Breast epithelium (tissue), 4 donors: ENCODE results near the gene TYRO3. TPM values are rescaled to one million over a fixed set of nuclear protein-coding genes. Genes with fewer than 3 reads are reported as not detected.
"Not testable (repeated sequence)": the region's sequence is repeated elsewhere in the genome, so short reads cannot be mapped to it uniquely, and the experiment has no call there.

Experiments
- DNase-seq, 2 donors: peaks; one replicate each; pipeline ENCODE4 v3.0.0-alpha.2; 2019; ENCODE audit warnings: low spot score in 2 of 2
- H3K27ac ChIP-seq, 2 donors: fragments of 200-600 bp; sonication (generic) in 1 of 2; one replicate each; pipeline ENCODE4 v1.5.1; 2016 to 2019; ENCODE audit warnings: mild to moderate bottlenecking in 1 of 2
- H3K27me3 ChIP-seq, 2 donors: fragments of 200-600 bp; sonication (generic) in 1 of 2; one replicate each; pipeline versions ENCODE4 v1.5.1 to v1.6.0; 2017 to 2019; ENCODE audit warnings: control low read depth in 1 of 2, mild to moderate bottlenecking in 1 of 2
- H3K36me3 ChIP-seq: fragments of 200-600 bp; one replicate; pipeline ENCODE4 v1.5.1; 2019
- H3K4me1 ChIP-seq, 2 donors: fragments of 200-600 bp; sonication (generic); one replicate each; pipeline ENCODE4 v1.5.1; 2016 to 2019; ENCODE audit warnings: control low read depth in 1 of 2
- H3K4me3 ChIP-seq, 3 donors: fragments of 200-600 bp; sonication (generic); 1 replicate in 2 of 3; 2 replicates in 1 of 3; pipeline ENCODE4 v1.5.1; 2016 to 2019; ENCODE audit warnings: mild to moderate bottlenecking in 3 of 3, moderate library complexity in 2 of 3
- H3K9me3 ChIP-seq, 2 donors: fragments of 200-600 bp; sonication (generic) in 1 of 2; one replicate each; pipeline ENCODE4 v1.5.1; 2016 to 2019; ENCODE audit warnings: control low read depth in 1 of 2
- POLR2A ChIP-seq: fragments of 450-650 bp; IDR thresholded peaks from one replicate; pipeline ENCODE4 v1.6.1; 2016; ENCODE audit warnings: antibody characterized with exemption, mild to moderate bottlenecking, moderate library complexity
- POLR2AphosphoS5 ChIP-seq, 3 donors: sonication (generic); formaldehyde crosslinking; IDR thresholded peaks; one replicate each; pipeline ENCODE4 v1.6.1; 2017; ENCODE audit warnings: antibody characterized with exemption in 3 of 3
- intact Hi-C: fragments of 100-400 bp; cut with DNase I; formaldehyde crosslinking; loops from one replicate; pipeline ENCODE4 v1.15.1; 2023; ENCODE audit warnings: low total_unique reads
- total RNA-seq, 3 donors: library from RNA; depleted of rRNA; stranded (reverse); fragments of >200 nt; gene quantifications; one replicate each; pipeline ENCODE4 v1.1.0, GENCODE V29; 2016
- TF ChIP-seq, protein P1 (sequence below), 3 donors: fragments of 450-650 bp; IDR thresholded peaks; one replicate each; pipeline ENCODE4 v1.5.1; 2016 to 2017; ENCODE audit warnings: antibody characterized with exemption in 3 of 3, mild to moderate bottlenecking in 3 of 3, moderate library complexity in 3 of 3

TYRO3 gene
- total RNA-seq, 3 donors from 2014 or later: 6.9 to 36.8 (median 8.8) TPM

DNA sequence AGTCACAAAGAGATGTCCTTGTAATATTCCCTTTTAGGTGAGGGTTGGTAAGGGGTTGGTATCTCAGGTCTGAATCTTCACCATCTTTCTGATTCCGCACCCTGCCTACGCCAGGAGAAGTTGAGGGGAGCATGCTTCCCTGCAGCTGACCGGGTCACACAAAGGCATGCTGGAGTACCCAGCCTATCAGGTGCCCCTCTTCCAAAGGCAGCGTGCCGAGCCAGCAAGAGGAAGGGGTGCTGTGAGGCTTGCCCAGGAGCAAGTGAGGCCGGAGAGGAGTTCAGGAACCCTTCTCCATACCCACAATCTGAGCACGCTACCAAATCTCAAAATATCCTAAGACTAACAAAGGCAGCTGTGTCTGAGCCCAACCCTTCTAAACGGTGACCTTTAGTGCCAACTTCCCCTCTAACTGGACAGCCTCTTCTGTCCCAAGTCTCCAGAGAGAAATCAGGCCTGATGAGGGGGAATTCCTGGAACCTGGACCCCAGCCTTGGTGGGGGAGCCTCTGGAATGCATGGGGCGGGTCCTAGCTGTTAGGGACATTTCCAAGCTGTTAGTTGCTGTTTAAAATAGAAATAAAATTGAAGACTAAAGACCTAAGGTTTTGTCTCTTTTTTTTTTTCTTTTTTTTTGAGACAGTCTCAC, 19.8 kb downstream of the TYRO3 start:
- intact Hi-C loops: no loop called here
- Histone ChIP-seq H3K27me3 (no peaks in the 10 kb centered on the region), H3K9me3 (no peaks in the 10 kb centered on the region), H3K4me3 (no peak overlapping the region), H3K36me3 (no peaks in the 10 kb centered on the region), H3K4me1 (no peaks in the 10 kb centered on the region), H3K27ac (no peak overlapping the region)
- TF ChIP-seq POLR2A: no peak
- TF ChIP-seq POLR2AphosphoS5 (IDR thresholded peaks at IDR 0.05): no peak
- DNase-seq: no peak

DNA sequence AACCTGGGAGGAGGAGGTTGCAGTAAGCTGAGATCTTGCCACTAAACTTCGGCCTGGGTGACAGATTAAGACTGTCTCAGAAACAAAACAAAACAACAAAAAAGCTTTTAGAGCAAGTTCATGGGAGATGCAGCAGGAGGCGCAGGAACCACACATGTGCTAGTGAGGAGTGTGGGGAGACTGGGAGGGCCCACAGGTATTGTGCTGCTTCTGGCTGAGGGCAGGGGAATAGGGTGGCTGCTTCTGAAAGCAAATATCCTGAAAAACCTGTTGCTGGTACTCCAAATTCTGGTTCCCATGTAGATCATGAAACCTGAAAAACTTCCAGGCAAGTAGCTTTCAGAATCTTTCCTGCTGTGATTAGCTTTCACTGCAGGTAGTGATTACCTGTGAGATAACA, 22.1 kb downstream of the TYRO3 start:
- no peak overlapping the region for H3K27ac ChIP-seq
- intact Hi-C loops: no loop called here
- DNase-seq: no peak
- no peaks in the 10 kb centered on the region for H3K9me3 ChIP-seq
- TF ChIP-seq, protein P1, sequence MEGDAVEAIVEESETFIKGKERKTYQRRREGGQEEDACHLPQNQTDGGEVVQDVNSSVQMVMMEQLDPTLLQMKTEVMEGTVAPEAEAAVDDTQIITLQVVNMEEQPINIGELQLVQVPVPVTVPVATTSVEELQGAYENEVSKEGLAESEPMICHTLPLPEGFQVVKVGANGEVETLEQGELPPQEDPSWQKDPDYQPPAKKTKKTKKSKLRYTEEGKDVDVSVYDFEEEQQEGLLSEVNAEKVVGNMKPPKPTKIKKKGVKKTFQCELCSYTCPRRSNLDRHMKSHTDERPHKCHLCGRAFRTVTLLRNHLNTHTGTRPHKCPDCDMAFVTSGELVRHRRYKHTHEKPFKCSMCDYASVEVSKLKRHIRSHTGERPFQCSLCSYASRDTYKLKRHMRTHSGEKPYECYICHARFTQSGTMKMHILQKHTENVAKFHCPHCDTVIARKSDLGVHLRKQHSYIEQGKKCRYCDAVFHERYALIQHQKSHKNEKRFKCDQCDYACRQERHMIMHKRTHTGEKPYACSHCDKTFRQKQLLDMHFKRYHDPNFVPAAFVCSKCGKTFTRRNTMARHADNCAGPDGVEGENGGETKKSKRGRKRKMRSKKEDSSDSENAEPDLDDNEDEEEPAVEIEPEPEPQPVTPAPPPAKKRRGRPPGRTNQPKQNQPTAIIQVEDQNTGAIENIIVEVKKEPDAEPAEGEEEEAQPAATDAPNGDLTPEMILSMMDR (IDR thresholded peaks at IDR 0.05): no peak
- TF ChIP-seq POLR2A (no peak), POLR2AphosphoS5 (IDR thresholded peaks at IDR 0.05) (no peak)
- H3K4me1 ChIP-seq: no peaks in the 10 kb centered on the region
- no peaks in the 10 kb centered on the region for H3K36me3 ChIP-seq
- no peaks in the 10 kb centered on the region for H3K27me3 ChIP-seq
- H3K4me3 ChIP-seq: no peak overlapping the region

DNA sequence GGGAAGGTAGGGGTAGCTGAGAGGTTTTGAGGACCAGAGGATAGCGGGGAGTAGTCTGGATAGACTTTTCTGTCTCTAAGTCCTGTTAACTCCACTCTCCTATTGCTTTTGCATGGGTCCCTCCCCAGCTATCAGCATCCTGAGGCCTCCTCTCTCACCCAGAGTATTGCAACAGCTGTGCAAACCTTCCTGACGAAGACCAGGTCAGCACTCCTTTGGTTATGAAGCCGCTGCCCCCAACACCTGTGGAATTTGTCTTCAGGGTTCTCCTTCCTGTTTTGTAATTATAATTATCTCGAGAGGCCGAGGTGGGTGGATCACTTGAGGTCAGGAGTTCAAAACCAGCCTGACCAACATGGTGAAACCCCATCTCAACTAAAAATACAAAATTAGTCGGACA, 24.8 kb downstream of the TYRO3 start:
- Histone ChIP-seq H3K4me3 (no peak overlapping the region), H3K9me3 (no peaks in the 10 kb centered on the region), H3K27me3 (no peaks in the 10 kb centered on the region), H3K27ac (no peak overlapping the region), H3K4me1 (no peaks in the 10 kb centered on the region), H3K36me3 (no peaks in the 10 kb centered on the region)
- intact Hi-C loops: no loop called here
- no peak for DNase-seq
- TF ChIP-seq POLR2A: no peak
- TF ChIP-seq, protein P1 (IDR thresholded peaks at IDR 0.05): no peak
- no peak for TF ChIP-seq POLR2AphosphoS5 (IDR thresholded peaks at IDR 0.05)

DNA sequence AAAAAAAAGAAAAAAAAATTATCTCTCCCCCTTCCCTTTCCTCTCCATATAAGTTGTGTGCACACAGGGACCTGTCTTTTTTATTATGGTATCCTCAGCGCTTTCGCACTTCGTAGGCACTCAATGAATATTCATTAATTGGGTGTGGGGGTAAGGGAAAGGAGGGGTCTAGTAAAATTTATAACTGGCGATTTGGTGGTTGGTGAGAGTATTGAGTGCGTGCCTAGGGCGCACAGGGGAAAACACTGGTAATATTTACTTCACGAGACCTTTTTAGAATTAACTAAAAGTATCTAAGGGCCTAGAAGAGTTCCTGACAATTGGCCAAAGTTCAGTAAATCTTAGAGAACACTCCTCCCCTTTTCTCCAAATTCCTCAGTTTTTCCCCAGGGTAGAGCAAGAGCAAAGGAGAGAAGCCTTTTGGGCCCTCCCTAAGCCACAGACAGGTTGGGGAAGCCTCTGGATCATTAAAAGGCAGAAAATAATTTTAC, 25.7 kb downstream of the TYRO3 start:
- no peaks in the 10 kb centered on the region for H3K9me3 ChIP-seq
- H3K4me3 ChIP-seq: peak overlapping the region; percentile 41 to 76 (median 58)
- H3K36me3 ChIP-seq: no peaks in the 10 kb centered on the region
- H3K4me1 ChIP-seq: no peaks in the 10 kb centered on the region
- H3K27me3 ChIP-seq: no peaks in the 10 kb centered on the region
- peak overlapping the region; percentile 70 to 86 for H3K27ac ChIP-seq
- intact Hi-C loops: no loop called here
- no peak for TF ChIP-seq POLR2AphosphoS5 (IDR thresholded peaks at IDR 0.05)
- TF ChIP-seq, protein P1 (IDR thresholded peaks at IDR 0.05): no peak
- TF ChIP-seq POLR2A: no peak
- no peak for DNase-seq

DNA sequence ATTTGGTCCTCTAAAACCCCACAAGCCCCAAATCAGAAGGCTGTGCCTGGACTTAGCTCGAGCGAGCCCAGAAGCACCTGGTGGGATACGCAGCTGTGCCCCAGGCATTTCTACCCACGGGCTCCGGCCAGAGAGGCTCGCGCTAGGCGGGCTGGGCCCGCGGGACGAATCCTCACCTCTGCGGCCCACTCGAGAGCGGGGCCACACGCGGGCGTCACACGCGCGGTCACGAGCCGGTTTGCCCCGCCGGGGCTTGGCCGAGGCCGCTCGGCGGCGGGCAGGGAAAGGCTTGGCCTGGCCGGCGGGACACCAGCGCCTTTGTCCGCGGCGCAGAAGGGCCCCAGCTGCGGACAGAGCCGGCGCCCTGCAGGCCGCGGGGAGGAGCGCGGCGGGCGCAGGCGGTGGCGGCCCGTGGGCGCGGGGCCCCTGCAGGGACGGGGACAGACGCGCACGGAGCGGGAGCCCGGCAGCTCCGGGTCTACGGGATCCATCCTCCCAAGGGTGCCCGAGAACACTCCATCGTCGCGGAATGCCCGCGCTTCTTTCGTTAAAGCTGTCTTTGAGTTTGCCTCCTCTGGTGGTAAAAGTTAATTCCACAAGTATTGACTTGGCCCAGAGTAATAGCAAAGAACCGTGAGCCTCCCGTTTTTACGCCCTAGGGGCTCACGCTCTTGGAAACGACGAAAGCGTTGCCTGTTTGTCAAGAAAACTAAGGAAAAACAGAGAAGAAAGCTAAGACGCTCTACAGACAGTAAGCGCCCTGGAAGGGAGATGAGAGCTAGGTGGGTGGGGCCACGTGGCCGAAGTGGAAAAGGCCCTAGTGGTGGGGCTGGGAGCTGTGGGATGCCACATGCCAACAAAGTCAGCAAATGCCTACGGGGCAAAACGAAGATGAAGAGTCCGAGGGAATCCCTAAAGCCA, 26.4 kb downstream of the TYRO3 start:
- intact Hi-C loops: no loop called here
- H3K4me3 ChIP-seq: peak overlapping the region; percentile 41 to 76 (median 58)
- H3K36me3 ChIP-seq: no peaks in the 10 kb centered on the region
- peak overlapping the region; percentile 70 to 86 for H3K27ac ChIP-seq
- peak in 1 of 2 donors; percentile 27 for DNase-seq
- H3K9me3 ChIP-seq: no peaks in the 10 kb centered on the region
- TF ChIP-seq, protein P1 (IDR thresholded peaks at IDR 0.05): peak; percentile 31 to 50 (median 39)
- TF ChIP-seq POLR2A (no peak), POLR2AphosphoS5 (IDR thresholded peaks at IDR 0.05) (no peak)
- H3K4me1 ChIP-seq: no peaks in the 10 kb centered on the region
- no peaks in the 10 kb centered on the region for H3K27me3 ChIP-seq

DNA sequence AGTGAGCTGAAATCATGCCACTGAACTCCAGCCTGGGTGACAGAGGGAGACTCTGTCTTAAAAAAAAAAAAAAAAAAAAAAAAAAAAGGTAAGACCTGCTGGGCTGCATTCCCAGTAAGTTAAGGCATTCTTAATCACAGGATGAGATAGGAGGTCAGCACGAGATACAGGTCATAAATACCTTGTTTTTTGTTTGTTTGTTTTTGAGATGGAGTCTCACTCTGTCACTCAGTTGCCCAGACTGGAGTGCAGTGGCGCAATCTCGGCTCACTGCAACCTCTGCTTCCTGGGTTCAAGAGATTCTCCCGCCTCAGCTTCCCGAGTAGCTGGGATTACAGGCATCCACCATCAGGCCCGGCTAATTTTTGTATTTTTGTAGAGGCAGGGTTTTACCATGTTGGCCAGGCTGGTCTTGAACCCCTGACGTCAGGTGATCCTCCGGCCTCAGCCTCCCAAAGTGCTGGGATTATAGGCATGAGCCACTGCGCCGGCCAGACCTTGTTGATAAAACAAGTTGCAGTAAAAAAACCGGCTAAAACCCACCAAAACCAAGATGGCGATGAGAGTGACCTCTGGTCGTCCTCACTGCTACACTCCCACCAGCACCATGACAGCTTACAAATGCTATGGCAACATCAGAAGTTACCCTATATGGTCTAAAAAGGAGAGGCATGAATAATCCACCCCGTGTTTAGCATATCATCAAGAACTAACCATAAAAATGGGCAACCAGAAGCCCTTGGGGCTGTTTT, 27.7 kb downstream of the TYRO3 start:
- intact Hi-C loops, H3K4me1 ChIP-seq, DNase-seq, H3K27ac ChIP-seq, H3K27me3 ChIP-seq, H3K36me3 ChIP-seq, H3K4me3 ChIP-seq, H3K9me3 ChIP-seq: not testable (repeated sequence)

DNA sequence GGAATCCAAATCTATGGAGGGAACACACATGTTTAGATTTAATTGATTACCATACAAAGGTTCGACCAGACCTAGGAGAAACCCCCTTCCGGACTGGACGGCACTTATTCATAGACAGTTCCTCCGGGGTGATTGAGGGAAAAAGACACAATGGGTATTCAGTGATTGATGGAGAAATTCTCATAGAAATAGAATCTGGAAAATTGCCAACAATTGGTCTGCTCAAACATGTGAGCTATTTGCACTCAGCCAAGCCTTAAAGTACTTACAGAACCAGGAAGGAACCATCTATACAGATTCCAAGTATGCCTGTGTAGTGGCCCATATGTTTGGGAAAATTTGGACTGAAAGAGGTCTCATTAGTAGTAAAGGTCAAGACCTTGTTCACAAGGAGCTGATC, 30.0 kb downstream of the TYRO3 start:
- H3K4me3 ChIP-seq, DNase-seq, H3K9me3 ChIP-seq, H3K27ac ChIP-seq, H3K36me3 ChIP-seq, H3K4me1 ChIP-seq, intact Hi-C loops, H3K27me3 ChIP-seq: not testable (repeated sequence)

DNA sequence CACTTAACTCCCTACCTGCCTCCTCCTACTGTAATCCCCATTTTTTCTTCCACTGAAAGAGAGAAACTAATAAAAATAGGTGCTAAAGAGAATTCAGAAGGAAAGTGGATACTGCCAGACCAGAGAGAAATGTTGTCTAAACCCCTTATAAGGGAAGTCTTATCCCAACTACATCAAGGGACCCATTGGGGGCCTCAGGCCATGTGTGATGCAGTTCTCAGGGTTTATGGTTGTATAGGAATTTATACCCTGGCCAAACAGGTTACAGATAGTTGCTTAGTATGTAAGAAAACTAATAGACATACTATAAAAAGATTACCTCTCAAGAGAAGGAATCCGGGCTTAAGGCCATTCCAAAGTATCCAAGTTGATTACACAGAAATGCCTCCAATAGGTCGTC, 30.6 kb downstream of the TYRO3 start:
- DNase-seq, H3K4me1 ChIP-seq, H3K27ac ChIP-seq, H3K4me3 ChIP-seq, H3K9me3 ChIP-seq, H3K36me3 ChIP-seq, H3K27me3 ChIP-seq, intact Hi-C loops: not testable (repeated sequence)
